ENCODE results near the gene PARK7.
"Not testable (repeated sequence)": the region's sequence is repeated elsewhere in the genome, so short reads cannot be mapped to it uniquely, and the experiment has no call there.

PARK7 gene

GRCh38 chr1:7960867-7961215 lies 670 bp upstream of the PARK7 start:
- H3K27ac ChIP-seq (replicated peaks; ENCODE audit: low read length): peak overlapping the region; percentile 80
- no peaks in the 10 kb centered on the region for H3K27me3 ChIP-seq (ENCODE audit: control insufficient read depth in 3 of 3, insufficient read depth in 3 of 3, low read depth in 1 of 3, low read length in 3 of 3)
- H3K4me3 ChIP-seq (ENCODE audit: low read length in 2 of 2): peak overlapping the region; percentile 59 to 92
- no peak overlapping the region for H3K18ac ChIP-seq (ENCODE audit: low read length)
- H2BK15ac ChIP-seq (ENCODE audit: low read length): no peak overlapping the region
- H3K36me3 ChIP-seq (replicated peaks in 1 of 2; ENCODE audit: control insufficient read depth in 2 of 2, insufficient read depth in 2 of 2, low read length in 2 of 2): peaks cover 18 to 31% of the 10 kb centered on the region in 2 donors
- peaks cover 7% of the 10 kb centered on the region for H3K79me1 ChIP-seq (ENCODE audit: low read depth, low read length)
- no peak overlapping the region for H3K23ac ChIP-seq (ENCODE audit: low read depth, low read length, poor library complexity)
- H2BK5ac ChIP-seq (ENCODE audit: low read length): no peak overlapping the region
- DNase-seq (ENCODE audit: low spot score): no peak
- WGBS, 2 donors (ENCODE audit: extremely low coverage in 2 of 2, insufficient read length in 2 of 2, insufficient replicate concordance in 1 of 2): no CpG with 5 or more reads among the region's 3 CpGs
- H2AFZ ChIP-seq (ENCODE audit: low read length): peak overlapping the region; percentile 91
- peaks cover 0 to 2% of the 10 kb centered on the region in 2 donors for H3K4me1 ChIP-seq (ENCODE audit: control insufficient read depth in 2 of 2, insufficient read depth in 1 of 2, low read depth in 1 of 2, low read length in 2 of 2)
- peak overlapping the region; percentile 22 for H3K4me2 ChIP-seq (ENCODE audit: insufficient read depth, low read length, poor library complexity, severe bottlenecking)
- H3K9me3 ChIP-seq (replicated peaks in 1 of 2; ENCODE audit: control insufficient read depth in 2 of 2, insufficient read depth in 1 of 2, low read depth in 1 of 2, low read length in 2 of 2): no peaks in the 10 kb centered on the region
- no peak overlapping the region for H3K14ac ChIP-seq (ENCODE audit: low read length)
- no peak overlapping the region for H2AK5ac ChIP-seq (ENCODE audit: low read depth, low read length)
- no peak overlapping the region for H2BK120ac ChIP-seq (ENCODE audit: low read depth, low read length)
- H4K8ac ChIP-seq (ENCODE audit: low read depth, low read length): no peak overlapping the region
- no peak overlapping the region for H2BK12ac ChIP-seq (ENCODE audit: low read length)
- peak overlapping the region; percentile 89 for H3K9ac ChIP-seq (ENCODE audit: low read depth, low read length, poor library complexity)
- no peak overlapping the region for H3K4ac ChIP-seq (ENCODE audit: low read length)
- H4K91ac ChIP-seq (ENCODE audit: low read depth, low read length, poor library complexity): no peak overlapping the region

GRCh38 chr1:7962014-7962335 lies 464 bp downstream of the PARK7 start:
- Histone ChIP-seq H2BK15ac (ENCODE audit: low read length) (no peak overlapping the region), H3K27me3 (ENCODE audit: control insufficient read depth in 3 of 3, insufficient read depth in 3 of 3, low read depth in 1 of 3, low read length in 3 of 3) (no peaks in the 10 kb centered on the region), H3K9me3 (replicated peaks in 1 of 2; ENCODE audit: control insufficient read depth in 2 of 2, insufficient read depth in 1 of 2, low read depth in 1 of 2, low read length in 2 of 2) (no peaks in the 10 kb centered on the region), H2BK12ac (ENCODE audit: low read length) (no peak overlapping the region), H3K18ac (ENCODE audit: low read length) (peak overlapping the region; percentile 100), H3K27ac (replicated peaks; ENCODE audit: low read length) (no peak overlapping the region), H3K4me1 (ENCODE audit: control insufficient read depth in 2 of 2, insufficient read depth in 1 of 2, low read depth in 1 of 2, low read length in 2 of 2) (peaks cover 0 to 2% of the 10 kb centered on the region in 2 donors), H3K4me3 (ENCODE audit: low read length in 2 of 2) (peak overlapping the region; percentile 59 to 96), H3K9ac (ENCODE audit: low read depth, low read length, poor library complexity) (peak overlapping the region; percentile 100), H4K91ac (ENCODE audit: low read depth, low read length, poor library complexity) (no peak overlapping the region), H3K23ac (ENCODE audit: low read depth, low read length, poor library complexity) (peak overlapping the region; percentile 100), H3K14ac (ENCODE audit: low read length) (no peak overlapping the region), H2AFZ (ENCODE audit: low read length) (peak overlapping the region; percentile 90), H4K8ac (ENCODE audit: low read depth, low read length) (no peak overlapping the region), H2BK5ac (ENCODE audit: low read length) (peak overlapping the region; percentile 97), H3K36me3 (replicated peaks in 1 of 2; ENCODE audit: control insufficient read depth in 2 of 2, insufficient read depth in 2 of 2, low read length in 2 of 2) (peaks cover 20 to 42% of the 10 kb centered on the region in 2 donors), H2BK120ac (ENCODE audit: low read depth, low read length) (no peak overlapping the region), H3K79me1 (ENCODE audit: low read depth, low read length) (peaks cover 7% of the 10 kb centered on the region), H2AK5ac (ENCODE audit: low read depth, low read length) (peak overlapping the region; percentile 46), H3K4me2 (ENCODE audit: insufficient read depth, low read length, poor library complexity, severe bottlenecking) (peak overlapping the region; percentile 77), H3K4ac (ENCODE audit: low read length) (no peak overlapping the region)
- no CpG with 5 or more reads among the region's 10 CpGs for WGBS, 2 donors (ENCODE audit: extremely low coverage in 2 of 2, insufficient read length in 2 of 2, insufficient replicate concordance in 1 of 2)
- no peak for DNase-seq (ENCODE audit: low spot score)

- Histone ChIP-seq H3K4me3 (ENCODE audit: low read length in 2 of 2) (peak overlapping the region in 1 of 2 donors; percentile 59), H3K27me3 (ENCODE audit: control insufficient read depth in 3 of 3, insufficient read depth in 3 of 3, low read depth in 1 of 3, low read length in 3 of 3) (no peaks in the 10 kb centered on the region), H3K27ac (replicated peaks; ENCODE audit: low read length) (no peak overlapping the region)
Observed at GRCh38 chr1:7962636-7963377, 1.3 kb downstream of the PARK7 start.

GRCh38 chr1:7963378-7963730 lies 1.8 kb downstream of the PARK7 start:
- not testable (repeated sequence) for DNase-seq (ENCODE audit: low spot score); H3K27ac ChIP-seq (replicated peaks; ENCODE audit: low read length); H3K4me3 ChIP-seq (ENCODE audit: low read length in 2 of 2); H4K91ac ChIP-seq (ENCODE audit: low read depth, low read length, poor library complexity); H2AFZ ChIP-seq (ENCODE audit: low read length); H3K79me1 ChIP-seq (ENCODE audit: low read depth, low read length); H2BK15ac ChIP-seq (ENCODE audit: low read length); H2BK120ac ChIP-seq (ENCODE audit: low read depth, low read length); H3K23ac ChIP-seq (ENCODE audit: low read depth, low read length, poor library complexity); H3K4me1 ChIP-seq (ENCODE audit: control insufficient read depth in 2 of 2, insufficient read depth in 1 of 2, low read depth in 1 of 2, low read length in 2 of 2); H3K4me2 ChIP-seq (ENCODE audit: insufficient read depth, low read length, poor library complexity, severe bottlenecking); H3K18ac ChIP-seq (ENCODE audit: low read length); H3K9me3 ChIP-seq (replicated peaks in 1 of 2; ENCODE audit: control insufficient read depth in 2 of 2, insufficient read depth in 1 of 2, low read depth in 1 of 2, low read length in 2 of 2); H2BK5ac ChIP-seq (ENCODE audit: low read length); H3K9ac ChIP-seq (ENCODE audit: low read depth, low read length, poor library complexity); H4K8ac ChIP-seq (ENCODE audit: low read depth, low read length); H2AK5ac ChIP-seq (ENCODE audit: low read depth, low read length); H3K14ac ChIP-seq (ENCODE audit: low read length); H3K4ac ChIP-seq (ENCODE audit: low read length); H2BK12ac ChIP-seq (ENCODE audit: low read length); H3K27me3 ChIP-seq (ENCODE audit: control insufficient read depth in 3 of 3, insufficient read depth in 3 of 3, low read depth in 1 of 3, low read length in 3 of 3)
- H3K36me3 ChIP-seq (replicated peaks in 1 of 2; ENCODE audit: control insufficient read depth in 2 of 2, insufficient read depth in 2 of 2, low read length in 2 of 2): peaks cover 20 to 55% of the 10 kb centered on the region in 2 donors
- WGBS, 2 donors (ENCODE audit: extremely low coverage in 2 of 2, insufficient read length in 2 of 2, insufficient replicate concordance in 1 of 2): no CpG with 5 or more reads among the region's 12 CpGs

More at GRCh38 chr1:7962636-7963377, 1.3 kb downstream of the PARK7 start:
- no peak overlapping the region for H3K23ac ChIP-seq (ENCODE audit: low read depth, low read length, poor library complexity)
- no peak overlapping the region for H2BK15ac ChIP-seq (ENCODE audit: low read length)
- H2AK5ac ChIP-seq (ENCODE audit: low read depth, low read length): no peak overlapping the region
- no peak overlapping the region for H2BK5ac ChIP-seq (ENCODE audit: low read length)
- no peak overlapping the region for H4K8ac ChIP-seq (ENCODE audit: low read depth, low read length)
- DNase-seq (ENCODE audit: low spot score): no peak
- peaks cover 0 to 2% of the 10 kb centered on the region in 2 donors for H3K4me1 ChIP-seq (ENCODE audit: control insufficient read depth in 2 of 2, insufficient read depth in 1 of 2, low read depth in 1 of 2, low read length in 2 of 2)
- H3K79me1 ChIP-seq (ENCODE audit: low read depth, low read length): peaks cover 7% of the 10 kb centered on the region
- H2BK120ac ChIP-seq (ENCODE audit: low read depth, low read length): no peak overlapping the region
- H3K4ac ChIP-seq (ENCODE audit: low read length): no peak overlapping the region
- no peak overlapping the region for H3K4me2 ChIP-seq (ENCODE audit: insufficient read depth, low read length, poor library complexity, severe bottlenecking)
- H2AFZ ChIP-seq (ENCODE audit: low read length): no peak overlapping the region
- WGBS, 2 donors (ENCODE audit: extremely low coverage in 2 of 2, insufficient read length in 2 of 2, insufficient replicate concordance in 1 of 2): no CpG with 5 or more reads among the region's 11 CpGs
- H3K18ac ChIP-seq (ENCODE audit: low read length): no peak overlapping the region
- no peak overlapping the region for H3K9ac ChIP-seq (ENCODE audit: low read depth, low read length, poor library complexity)
- no peak overlapping the region for H4K91ac ChIP-seq (ENCODE audit: low read depth, low read length, poor library complexity)
- peaks cover 20 to 51% of the 10 kb centered on the region in 2 donors for H3K36me3 ChIP-seq (replicated peaks in 1 of 2; ENCODE audit: control insufficient read depth in 2 of 2, insufficient read depth in 2 of 2, low read length in 2 of 2)
- H3K14ac ChIP-seq (ENCODE audit: low read length): no peak overlapping the region
- H2BK12ac ChIP-seq (ENCODE audit: low read length): no peak overlapping the region
- H3K9me3 ChIP-seq (replicated peaks in 1 of 2; ENCODE audit: control insufficient read depth in 2 of 2, insufficient read depth in 1 of 2, low read depth in 1 of 2, low read length in 2 of 2): no peaks in the 10 kb centered on the region
